Neural cell (in vitro differentiated cells): Measurements from ENCODE around the gene RPL18. TPM values are rescaled to one million over a fixed set of nuclear protein-coding genes. Genes with fewer than 3 reads are reported as not detected.
A peak's percentile ranks its signal among the peaks of the same experiment; 100 is the strongest.

Source experiments
- H2AFZ ChIP-seq: fragments of 200-600, 300-800 bp; sonication (generic), shearing (Covaris generic); 2 replicates; pipeline ENCODE4 v1.6.0; 2014; ENCODE audit warnings: low read depth, mild to moderate bottlenecking, antibody characterized with exemption, low read length, moderate library complexity
- H3F3A ChIP-seq: fragments of 200-600 bp; shearing (Covaris generic); 2 replicates; pipeline ENCODE4 v1.6.1; 2016; ENCODE audit warnings: mild to moderate bottlenecking, moderate library complexity, mixed read lengths, antibody characterized with exemption, low read length; ENCODE audit not compliant: insufficient read depth, poor library complexity, severe bottlenecking
- H3K27ac ChIP-seq: fragments of 200-600, 300-800 bp; sonication (generic), shearing (Covaris generic); 2 replicates; pipeline ENCODE4 v1.5.1; 2014; ENCODE audit warnings: mild to moderate bottlenecking, low read length, moderate library complexity
- H3K27me3 ChIP-seq: fragments of 300-800, 200-600 bp; sonication (generic), shearing (Covaris generic); 2 replicates; pipeline ENCODE4 v1.6.0; 2014; ENCODE audit warnings: mild to moderate bottlenecking, low read depth, low read length, moderate library complexity; ENCODE audit not compliant: insufficient read depth
- H3K36me3 ChIP-seq: fragments of 300-800, 200-600 bp; sonication (generic), shearing (Covaris generic); 2 replicates; pipeline ENCODE4 v1.5.1; 2014; ENCODE audit warnings: mild to moderate bottlenecking, antibody characterized with exemption, low read length, moderate library complexity; ENCODE audit not compliant: insufficient read depth
- H3K4me2 ChIP-seq: fragments of 300-800, 200-600 bp; sonication (generic), shearing (Covaris generic); 2 replicates; pipeline ENCODE4 v1.6.0; 2014; ENCODE audit warnings: mild to moderate bottlenecking, low read length
- H3K4me3 ChIP-seq: fragments of 300-800, 200-600 bp; sonication (generic), shearing (Covaris generic); 2 replicates; pipeline ENCODE4 v1.5.1; 2014; ENCODE audit warnings: mild to moderate bottlenecking, low read length, moderate library complexity
- H3K79me2 ChIP-seq: fragments of 200-600 bp; shearing (Covaris generic); replicated peaks from 2 replicates; pipeline ENCODE4 v1.6.0; 2014; ENCODE audit warnings: mild to moderate bottlenecking, low read length, moderate library complexity; ENCODE audit not compliant: insufficient read depth
- H3K9ac ChIP-seq: fragments of 300-800, 200-600 bp; sonication (generic), shearing (Covaris generic); 2 replicates; pipeline ENCODE4 v1.6.1; 2016; ENCODE audit warnings: mild to moderate bottlenecking, low read length, mixed read lengths
- H3K9me2 ChIP-seq: fragments of 200-600 bp; shearing (Covaris generic); 2 replicates; pipeline ENCODE4 v1.6.1; 2016; ENCODE audit warnings: mild to moderate bottlenecking, low read length, mixed read lengths; ENCODE audit not compliant: insufficient read depth
- H3K9me3 ChIP-seq: fragments of 200-600, 300-800 bp; sonication (generic), shearing (Covaris generic); 2 replicates; pipeline ENCODE4 v1.6.1; 2016; ENCODE audit warnings: mild to moderate bottlenecking, mixed run types, low read length, moderate library complexity, mixed read lengths
- H4K20me1 ChIP-seq: fragments of 200-600 bp; shearing (Covaris generic); 2 replicates; pipeline ENCODE4 v1.6.1; 2016; ENCODE audit warnings: mild to moderate bottlenecking, mixed run types; ENCODE audit not compliant: insufficient read depth
- CTCF ChIP-seq: fragments of 450-650 bp; IDR thresholded peaks from 2 replicates; pipeline ENCODE4 v1.5.1; 2014; ENCODE audit warnings: antibody characterized with exemption, mild to moderate bottlenecking, moderate library complexity; ENCODE audit not compliant: poor library complexity, severe bottlenecking
- EP300 ChIP-seq: fragments of 450-650 bp; conservative IDR thresholded peaks from 2 replicates; pipeline ENCODE4 v1.6.1; 2014; ENCODE audit warnings: antibody characterized with exemption, mild to moderate bottlenecking, moderate library complexity; ENCODE audit not compliant: poor library complexity, severe bottlenecking
- EZH2 ChIP-seq: fragments of 200-600, 300-800 bp; shearing (Covaris generic), sonication (generic); IDR thresholded peaks from 2 replicates; pipeline ENCODE4 v1.6.1; 2014; ENCODE audit warnings: antibody characterized with exemption, low read length, borderline replicate concordance, mild to moderate bottlenecking; ENCODE audit not compliant: insufficient read depth, poor library complexity, severe bottlenecking
- MXI1 ChIP-seq: fragments of 450-650 bp; conservative IDR thresholded peaks from 2 replicates; pipeline ENCODE4 v1.6.1; 2014; ENCODE audit warnings: antibody characterized with exemption, mild to moderate bottlenecking; ENCODE audit not compliant: poor library complexity, severe bottlenecking
- POLR2AphosphoS5 ChIP-seq: IDR thresholded peaks from 2 replicates; pipeline ENCODE4 v1.6.1; 2012
- RAD21 ChIP-seq: fragments of 450-650 bp; conservative IDR thresholded peaks from 2 replicates; pipeline ENCODE4 v1.6.1; 2014; ENCODE audit warnings: antibody characterized with exemption, mild to moderate bottlenecking, moderate library complexity
- REST ChIP-seq: IDR thresholded peaks from 2 replicates; pipeline ENCODE4 v1.6.1; 2012; ENCODE audit warnings: borderline replicate concordance
- SMC3 ChIP-seq: fragments of 450-650 bp; conservative IDR thresholded peaks from 2 replicates; pipeline ENCODE4 v1.6.1; 2014; ENCODE audit warnings: antibody characterized with exemption, mild to moderate bottlenecking, moderate library complexity; ENCODE audit not compliant: poor library complexity
- TAF1 ChIP-seq: IDR thresholded peaks from 2 replicates; pipeline ENCODE4 v1.6.1; 2012; ENCODE audit warnings: low read depth
- polyA plus RNA-seq: library from polyadenylated mRNA; depleted of rRNA; stranded (reverse); fragments of >200 nt; gene quantifications from 2 replicates; pipeline ENCODE4 v1.2.3, GENCODE V29; 2014

Gene RPL18
- polyA plus RNA-seq, 1 donor from 2014 or later = 2,102 TPM

- H3K36me3 ChIP-seq = peaks cover 3% of the 10 kb centered on the region
- TF ChIP-seq EP300 = no peak
- no peak for TF ChIP-seq EZH2
- TF ChIP-seq REST = no peak
- no peak for TF ChIP-seq POLR2AphosphoS5
- TF ChIP-seq SMC3 = no peak
- TF ChIP-seq TAF1 = no peak
- no peak for TF ChIP-seq MXI1
- TF ChIP-seq CTCF = no peak
- no peak for TF ChIP-seq RAD21
- H3K4me2 ChIP-seq = no peak overlapping the region
- no peaks in the 10 kb centered on the region for H3K9me3 ChIP-seq
- H3K9ac ChIP-seq = peak overlapping the region; percentile 3
- H4K20me1 ChIP-seq = peaks cover 4% of the 10 kb centered on the region
- no peaks in the 10 kb centered on the region for H3K9me2 ChIP-seq
- no peak overlapping the region for H3K27ac ChIP-seq
- H3K79me2 ChIP-seq = peaks cover 24% of the 10 kb centered on the region
- no peaks in the 10 kb centered on the region for H3F3A ChIP-seq
- peak overlapping the region; percentile 88 for H3K4me3 ChIP-seq
- no peaks in the 10 kb centered on the region for H3K27me3 ChIP-seq
- no peak overlapping the region for H2AFZ ChIP-seq
These were observed 2.9 kb downstream of the RPL18 start for GRCh38 chr19:48616041-48616436.

- H3K4me3 ChIP-seq = no peak overlapping the region
- H3K27me3 ChIP-seq = no peaks in the 10 kb centered on the region
- no peak overlapping the region for H3K27ac ChIP-seq
- peaks cover 3% of the 10 kb centered on the region for H3K36me3 ChIP-seq
- H3K9me2 ChIP-seq = no peaks in the 10 kb centered on the region
- no peaks in the 10 kb centered on the region for H3K9me3 ChIP-seq
- no peak overlapping the region for H3K9ac ChIP-seq
- H3K4me2 ChIP-seq = no peak overlapping the region
- H4K20me1 ChIP-seq = peaks cover 4% of the 10 kb centered on the region
- H3K79me2 ChIP-seq = peaks cover 24% of the 10 kb centered on the region
- TF ChIP-seq POLR2AphosphoS5 (no peak), RAD21 (no peak), CTCF (no peak), TAF1 (no peak), EZH2 (no peak), SMC3 (no peak)
- no peak overlapping the region for H2AFZ ChIP-seq
- H3F3A ChIP-seq = no peaks in the 10 kb centered on the region
These were observed 3.5 kb downstream of the RPL18 start for GRCh38 chr19:48615231-48616040.
